Body of pancreas (tissue), 4 donors: Measurements from ENCODE around the gene PNPT1. TPM values are rescaled to one million over a fixed set of nuclear protein-coding genes. Genes with fewer than 3 reads are reported as not detected.
A peak's percentile ranks its signal among the peaks of the same experiment; 100 is the strongest.
"Not testable (repeated sequence)": the region's sequence is repeated elsewhere in the genome, so short reads cannot be mapped to it uniquely, and the experiment has no call there.

Experiments used
- ATAC-seq: fragments of 150-250 bp; one replicate; pipeline ENCODE4 v1.9.1; 2016
- DNase-seq, 4 donors: peaks; one replicate each; pipeline ENCODE4 v3.0.0-alpha.2; 2019
- H3K27ac ChIP-seq, 4 donors: fragments of 200-600 bp; sonication (generic); 1 replicate in 3 of 4; 2 replicates in 1 of 4; pipeline versions ENCODE4 v1.5.1 to v1.6.1; 2016 to 2019; ENCODE audit warnings: mild to moderate bottlenecking in 1 of 4, mixed read lengths in 1 of 4, moderate library complexity in 1 of 4
- H3K27me3 ChIP-seq, 2 donors: fragments of 200-600 bp; sonication (generic); one replicate each; pipeline ENCODE4 v1.6.0; 2016; ENCODE audit warnings: mild to moderate bottlenecking in 1 of 2
- H3K36me3 ChIP-seq, 2 donors: fragments of 200-600 bp; sonication (generic); replicated peaks in 1 of 2; 2 replicates each; pipeline ENCODE4 v1.5.1; 2016; ENCODE audit warnings: low read depth in 2 of 2; ENCODE audit not compliant: insufficient read depth in 1 of 2
- H3K4me1 ChIP-seq: fragments of 200-600 bp; sonication (generic); one replicate; pipeline ENCODE4 v1.6.0; 2016
- H3K4me3 ChIP-seq, 2 donors: fragments of 200-600 bp; sonication (generic); 1 replicate in 1 of 2; 2 replicates in 1 of 2; pipeline ENCODE4 v1.5.1; 2016 to 2019
- H3K9me3 ChIP-seq, 3 donors: fragments of 200-600 bp; sonication (generic); 1 replicate in 2 of 3; 2 replicates in 1 of 3; pipeline ENCODE4 v1.5.1; 2016
- POLR2A ChIP-seq, 3 donors: fragments of 450-650 bp; IDR thresholded peaks; one replicate each; pipeline ENCODE4 v1.6.1; 2016; ENCODE audit warnings: antibody characterized with exemption in 3 of 3, mild to moderate bottlenecking in 2 of 3
- WGBS, 2 donors: methylation state at CpG; one replicate each; pipeline ENCODE4 v1.1.5; 2017; 5-methylcytosine and 5-hydroxymethylcytosine counted together
- intact Hi-C: fragments of 100-400 bp; cut with DNase I; formaldehyde crosslinking; loops from one replicate; pipeline ENCODE4 v1.15.1; 2023
- total RNA-seq, 2 donors: library from RNA; depleted of rRNA; stranded (reverse); fragments of >200 nt; gene quantifications; one replicate each; pipeline ENCODE4 v1.1.0, GENCODE V29; 2016
- TF ChIP-seq, protein P1 (sequence below), 7 experiments: fragments of 450-650 bp in 4 of 7; fragments of 200-600 bp in 3 of 7; sonication (generic) in 3 of 7; IDR thresholded peaks; one replicate each; pipeline ENCODE4 v1.5.1; 2016 to 2019; ENCODE audit warnings: antibody characterized with exemption in 7 of 7

PNPT1 gene
- total RNA-seq, 2 donors from 2014 or later: 5.6 to 10.1 TPM

DNA sequence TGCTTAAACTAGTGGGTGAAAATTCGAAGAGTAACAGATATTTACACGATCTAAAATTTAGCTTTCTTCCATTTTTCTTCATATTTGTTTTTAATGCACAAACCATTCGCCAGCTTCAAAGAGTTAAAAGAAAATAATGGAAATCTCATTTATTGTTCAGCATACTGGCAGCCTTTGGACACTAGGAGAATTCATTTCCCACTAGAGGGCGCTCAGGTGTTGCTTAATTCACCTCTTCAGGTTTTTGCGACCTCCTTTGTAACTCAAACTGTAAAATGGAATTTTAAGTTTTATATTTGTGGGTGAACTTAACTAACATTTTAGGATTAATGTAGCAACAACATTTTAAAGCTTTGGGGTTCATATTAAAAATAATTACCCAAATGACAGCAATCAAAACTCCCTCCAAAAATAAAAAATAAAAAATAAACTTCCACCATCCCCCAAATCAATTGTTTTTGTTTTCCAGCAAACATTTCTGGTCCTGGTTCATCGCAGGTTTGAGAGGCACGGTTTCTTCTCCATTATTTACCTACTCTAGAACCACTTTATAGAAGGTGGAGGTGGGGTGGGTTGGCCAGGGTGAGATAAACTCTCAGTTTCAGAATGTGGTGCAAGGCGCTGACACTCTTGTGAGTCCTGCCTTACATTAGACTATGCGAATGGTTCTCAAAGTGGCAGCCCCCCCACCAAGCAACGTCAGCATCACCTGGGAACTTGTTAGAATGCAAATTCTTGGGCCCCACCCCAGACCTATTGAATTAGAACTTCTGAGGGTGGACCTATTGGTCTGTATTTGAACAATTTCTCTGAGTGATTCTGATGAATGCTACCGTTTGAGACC lies 24.7 kb upstream of the PNPT1 start:
- WGBS, 2 donors: 17 to 24% methylated on average over 9 to 11 of the region's 11 CpGs
- Histone ChIP-seq H3K4me1 (no peaks in the 10 kb centered on the region), H3K4me3 (no peak overlapping the region), H3K27ac (no peak overlapping the region), H3K27me3 (no peaks in the 10 kb centered on the region), H3K36me3 (no peaks in the 10 kb centered on the region), H3K9me3 (no peaks in the 10 kb centered on the region)
- DNase-seq (peak; percentile 59 to 71 (median 68)), ATAC-seq (no peak)
- TF ChIP-seq, protein P1, sequence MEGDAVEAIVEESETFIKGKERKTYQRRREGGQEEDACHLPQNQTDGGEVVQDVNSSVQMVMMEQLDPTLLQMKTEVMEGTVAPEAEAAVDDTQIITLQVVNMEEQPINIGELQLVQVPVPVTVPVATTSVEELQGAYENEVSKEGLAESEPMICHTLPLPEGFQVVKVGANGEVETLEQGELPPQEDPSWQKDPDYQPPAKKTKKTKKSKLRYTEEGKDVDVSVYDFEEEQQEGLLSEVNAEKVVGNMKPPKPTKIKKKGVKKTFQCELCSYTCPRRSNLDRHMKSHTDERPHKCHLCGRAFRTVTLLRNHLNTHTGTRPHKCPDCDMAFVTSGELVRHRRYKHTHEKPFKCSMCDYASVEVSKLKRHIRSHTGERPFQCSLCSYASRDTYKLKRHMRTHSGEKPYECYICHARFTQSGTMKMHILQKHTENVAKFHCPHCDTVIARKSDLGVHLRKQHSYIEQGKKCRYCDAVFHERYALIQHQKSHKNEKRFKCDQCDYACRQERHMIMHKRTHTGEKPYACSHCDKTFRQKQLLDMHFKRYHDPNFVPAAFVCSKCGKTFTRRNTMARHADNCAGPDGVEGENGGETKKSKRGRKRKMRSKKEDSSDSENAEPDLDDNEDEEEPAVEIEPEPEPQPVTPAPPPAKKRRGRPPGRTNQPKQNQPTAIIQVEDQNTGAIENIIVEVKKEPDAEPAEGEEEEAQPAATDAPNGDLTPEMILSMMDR (IDR thresholded peaks at IDR 0.05): peak; percentile 32 to 88 (median 77)
- TF ChIP-seq POLR2A (IDR thresholded peaks at IDR 0.05): no peak
- intact Hi-C loops: loop anchor here (10.0 kb wide), 1 partner anchor 286 kb away; no protein-coding TSS in a partner anchor

DNA sequence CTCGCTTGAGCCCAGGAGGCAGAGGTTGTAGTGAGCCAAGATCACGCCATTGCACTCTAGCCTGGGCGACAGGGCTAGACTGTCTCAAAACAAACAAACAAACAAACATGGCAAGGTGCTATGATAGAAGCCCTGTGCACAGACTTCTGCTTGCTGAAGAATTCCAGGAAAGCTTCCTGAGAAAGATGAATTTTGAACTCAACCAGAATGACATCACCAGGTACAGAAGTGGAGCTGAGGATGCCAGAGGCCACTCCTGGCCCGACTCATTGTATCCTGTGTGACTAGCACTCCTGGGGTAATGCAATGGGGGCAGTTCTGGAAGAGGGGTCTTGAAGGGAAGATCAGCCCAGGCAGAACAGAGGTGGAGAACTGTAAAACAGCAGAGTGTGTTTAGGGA lies 22.0 kb upstream of the PNPT1 start:
- no peak for ATAC-seq
- no peaks in the 10 kb centered on the region for H3K4me1 ChIP-seq
- H3K36me3 ChIP-seq: no peaks in the 10 kb centered on the region
- H3K27me3 ChIP-seq: no peaks in the 10 kb centered on the region
- no peak for DNase-seq
- intact Hi-C loops: loop anchor here (10.0 kb wide), 1 partner anchor 289 kb away; no protein-coding TSS in a partner anchor
- H3K9me3 ChIP-seq: no peaks in the 10 kb centered on the region
- no peak for TF ChIP-seq POLR2A (IDR thresholded peaks at IDR 0.05)
- TF ChIP-seq, protein P1 (IDR thresholded peaks at IDR 0.05): no peak
- WGBS, 2 donors: 72 to 76% methylated on average over 4 of the region's 4 CpGs
- no peak overlapping the region for H3K4me3 ChIP-seq
- no peak overlapping the region for H3K27ac ChIP-seq

DNA sequence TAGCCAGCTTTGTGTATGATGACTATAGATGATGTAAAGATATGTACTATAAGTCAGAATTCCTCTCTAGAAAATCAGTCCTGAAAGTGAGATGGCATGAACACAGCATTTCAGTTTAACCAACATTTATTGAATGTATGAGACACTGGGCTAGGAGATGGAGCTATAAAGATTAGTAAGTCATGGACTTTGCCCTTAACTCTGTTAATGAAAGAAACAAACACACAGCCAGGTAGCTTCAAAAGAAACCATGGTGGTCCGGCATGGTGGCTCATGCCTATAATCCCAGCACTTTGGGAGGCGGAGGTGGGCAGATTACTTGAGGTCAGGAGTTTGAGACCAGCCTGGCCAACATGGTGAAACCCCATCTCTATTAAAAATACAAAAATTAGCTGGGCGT lies 21.5 kb upstream of the PNPT1 start:
- not testable (repeated sequence) for H3K36me3 ChIP-seq, H3K27me3 ChIP-seq, H3K27ac ChIP-seq, DNase-seq, H3K4me1 ChIP-seq, ATAC-seq, H3K9me3 ChIP-seq, H3K4me3 ChIP-seq
- intact Hi-C loops: loop anchor here (10.0 kb wide), 1 partner anchor 290 kb away; no protein-coding TSS in a partner anchor
- 78 to 94% methylated on average over 3 of the region's 3 CpGs for WGBS, 2 donors

DNA sequence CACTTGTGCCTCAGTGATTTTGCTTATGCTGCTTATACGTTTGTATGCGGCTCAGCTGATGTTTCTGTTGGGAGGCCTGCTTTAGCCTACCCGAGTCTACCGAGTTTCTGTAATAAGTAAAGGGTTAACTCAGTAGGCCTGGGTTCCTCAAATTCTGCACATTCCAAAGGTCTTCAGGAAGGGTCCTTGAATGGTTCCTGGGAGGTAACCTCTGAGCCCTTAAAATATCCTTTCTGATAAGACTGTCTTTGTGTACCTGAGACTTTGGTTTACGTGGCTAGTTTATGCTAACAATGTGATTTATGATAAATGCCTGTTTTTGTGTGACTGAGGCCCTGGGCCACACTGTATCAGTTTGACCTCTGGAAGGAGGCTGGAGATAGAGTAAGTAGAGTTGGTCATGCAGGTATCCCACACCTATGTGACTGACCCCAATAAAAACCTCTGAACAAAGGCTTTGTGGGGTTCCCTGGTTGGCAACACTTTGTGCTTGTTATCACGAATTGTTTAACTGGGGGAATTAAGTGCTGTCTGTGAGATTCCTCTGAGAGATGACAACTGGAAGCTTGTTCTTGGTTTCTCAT lies 18.9 kb upstream of the PNPT1 start:
- TF ChIP-seq, protein P1 (IDR thresholded peaks at IDR 0.05): no peak
- no peak for TF ChIP-seq POLR2A (IDR thresholded peaks at IDR 0.05)
- no peaks in the 10 kb centered on the region for H3K36me3 ChIP-seq
- H3K4me3 ChIP-seq: no peak overlapping the region
- H3K27ac ChIP-seq: no peak overlapping the region
- no peaks in the 10 kb centered on the region for H3K9me3 ChIP-seq
- no peaks in the 10 kb centered on the region for H3K27me3 ChIP-seq
- DNase-seq (no peak), ATAC-seq (no peak)
- intact Hi-C loops: loop anchor here (10.0 kb wide), 1 partner anchor 292 kb away; no protein-coding TSS in a partner anchor
- 55 to 60% methylated on average over 6 of the region's 6 CpGs for WGBS, 2 donors
- H3K4me1 ChIP-seq: no peaks in the 10 kb centered on the region

DNA sequence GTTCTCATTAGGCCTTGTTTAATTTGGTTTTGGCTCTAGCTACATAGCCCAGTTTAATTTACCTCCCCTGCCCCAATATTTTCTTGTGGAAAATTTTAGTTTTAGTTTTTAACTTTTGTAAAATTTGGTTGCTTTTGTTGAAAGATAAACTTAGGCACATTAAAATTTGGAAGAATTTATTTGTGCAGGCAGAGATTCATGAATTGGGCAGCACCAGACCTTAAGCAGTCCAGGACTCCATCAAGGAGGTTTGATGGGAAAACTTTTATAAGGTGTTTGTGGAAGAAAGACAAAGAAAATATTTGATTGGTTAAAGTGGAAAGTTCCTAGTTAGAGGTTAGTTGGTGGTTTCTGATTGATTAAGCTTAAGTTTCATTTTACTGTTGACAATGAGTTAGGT lies 16.4 kb upstream of the PNPT1 start:
- Histone ChIP-seq H3K9me3 (no peaks in the 10 kb centered on the region), H3K27ac (no peak overlapping the region), H3K4me1 (no peaks in the 10 kb centered on the region), H3K27me3 (no peaks in the 10 kb centered on the region), H3K4me3 (no peak overlapping the region), H3K36me3 (no peaks in the 10 kb centered on the region)
- no peak for ATAC-seq
- intact Hi-C loops: loop anchor here (10.0 kb wide), 1 partner anchor 295 kb away; no protein-coding TSS in a partner anchor
- TF ChIP-seq POLR2A (IDR thresholded peaks at IDR 0.05): no peak
- TF ChIP-seq, protein P1 (IDR thresholded peaks at IDR 0.05): no peak
- no peak for DNase-seq
